MG63 (cell line): ENCODE measurements around the gene OPCML. TPM values are rescaled to one million over a fixed set of nuclear protein-coding genes. Genes with fewer than 3 reads are reported as not detected.

Experiments used
- DNase-seq: peaks from one replicate; pipeline ENCODE4 v3.0.0-alpha.2; 2020
- H3K27me3 ChIP-seq: fragments of 250-450 bp; sonication (Bioruptor Pico); 2 replicates; pipeline ENCODE4 v1.5.1; 2020; ENCODE audit warnings: mild to moderate bottlenecking, moderate library complexity
- H3K36me3 ChIP-seq: fragments of 250-450 bp; sonication (Bioruptor Pico); 2 replicates; pipeline ENCODE4 v1.5.1; 2020; ENCODE audit warnings: mild to moderate bottlenecking, moderate library complexity
- H3K4me3 ChIP-seq: fragments of 250-450 bp; sonication (Bioruptor Pico); 2 replicates; pipeline ENCODE4 v1.5.1; 2020; ENCODE audit warnings: mild to moderate bottlenecking, moderate library complexity
- H3K9me3 ChIP-seq: fragments of 250-450 bp; sonication (Bioruptor Pico); 2 replicates; pipeline ENCODE4 v1.5.1; 2020; ENCODE audit warnings: mild to moderate bottlenecking, moderate library complexity
- total RNA-seq: library from RNA; depleted of rRNA; stranded (reverse); fragments of >200 nt; shearing (Covaris generic); gene quantifications from 2 replicates; pipeline ENCODE4 v1.2.3, GENCODE V29; 2014; ENCODE audit warnings: low replicate concordance

Gene OPCML
- total RNA-seq, 1 experiment from 2014 or later: not detected

GRCh38 chr11:133153031-133153430 lies 379.3 kb downstream of the OPCML start:
- H3K27me3 ChIP-seq: peaks cover 10% of the 10 kb centered on the region
- no peaks in the 10 kb centered on the region for H3K36me3 ChIP-seq
- no peaks in the 10 kb centered on the region for H3K9me3 ChIP-seq
- H3K4me3 ChIP-seq: no peak overlapping the region
- DNase-seq: peak; percentile 6

DNA sequence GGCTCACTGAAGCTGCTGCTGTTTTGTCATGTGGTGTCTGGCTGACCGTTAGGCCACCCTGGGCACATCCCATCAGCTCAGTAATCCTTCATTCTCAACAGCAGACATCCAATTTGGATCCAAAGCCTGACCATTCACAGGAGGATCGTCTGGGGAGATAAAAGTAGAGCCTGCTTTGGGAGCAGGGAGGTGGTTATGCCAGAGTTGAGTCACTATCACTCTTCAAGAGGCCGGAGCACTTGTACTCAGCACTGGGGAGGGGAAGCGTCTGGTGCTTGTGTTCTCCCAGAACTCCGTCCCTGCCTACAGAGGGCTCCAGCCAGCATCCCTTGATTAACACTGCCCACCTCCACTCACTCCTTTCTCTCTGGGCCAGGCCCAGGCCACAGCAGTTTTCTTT lies 382.6 kb downstream of the OPCML start:
- DNase-seq: no peak
- Histone ChIP-seq H3K27me3 (peaks cover 10% of the 10 kb centered on the region), H3K9me3 (no peaks in the 10 kb centered on the region), H3K36me3 (no peaks in the 10 kb centered on the region), H3K4me3 (no peak overlapping the region)

DNA sequence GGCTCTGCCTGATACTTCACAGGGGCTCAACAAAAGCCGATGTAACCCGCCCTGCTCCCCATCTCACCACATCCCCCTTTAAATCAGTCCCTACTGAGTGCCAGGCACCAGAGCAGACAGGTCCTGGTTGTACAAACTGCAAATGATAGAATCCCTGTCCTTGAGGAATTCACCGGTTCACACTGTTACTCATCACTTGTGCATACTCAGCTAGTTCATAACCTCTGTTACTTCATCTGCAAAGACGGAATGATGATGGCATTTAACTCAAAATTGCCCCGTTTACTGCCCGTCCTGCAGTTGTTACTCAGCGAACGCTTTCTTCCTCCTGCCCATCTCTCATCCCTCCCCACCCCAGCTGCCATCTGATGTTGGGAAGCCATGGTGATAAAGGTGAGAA lies 384.7 kb downstream of the OPCML start:
- H3K9me3 ChIP-seq: no peaks in the 10 kb centered on the region
- no peaks in the 10 kb centered on the region for H3K36me3 ChIP-seq
- peaks cover 12% of the 10 kb centered on the region for H3K27me3 ChIP-seq
- H3K4me3 ChIP-seq: no peak overlapping the region
- DNase-seq: no peak

GRCh38 chr11:133146697-133147306 lies 385.5 kb downstream of the OPCML start:
- Histone ChIP-seq H3K9me3 (no peaks in the 10 kb centered on the region), H3K4me3 (no peak overlapping the region), H3K27me3 (peaks cover 5% of the 10 kb centered on the region), H3K36me3 (no peaks in the 10 kb centered on the region)
- no peak for DNase-seq

DNA sequence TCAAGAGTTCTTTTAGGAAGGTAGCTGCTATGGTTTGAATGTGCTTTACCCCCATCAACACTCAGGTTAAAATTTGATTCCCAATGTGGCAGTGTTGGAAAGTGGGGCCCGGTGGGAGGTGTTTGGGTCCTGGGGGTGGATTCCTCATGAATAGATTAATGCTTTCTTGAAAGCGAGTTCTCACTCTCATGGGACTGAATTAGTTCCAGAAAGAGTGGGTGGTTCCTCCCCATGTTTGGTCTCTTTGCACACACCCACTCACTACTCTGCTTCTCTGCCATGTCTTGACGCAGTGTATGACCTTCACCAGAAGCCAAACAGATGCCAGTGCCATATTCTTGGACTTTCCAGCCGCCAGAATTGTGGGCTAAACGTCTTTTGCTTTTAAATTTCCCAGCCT lies 394.4 kb downstream of the OPCML start:
- no peaks in the 10 kb centered on the region for H3K9me3 ChIP-seq
- no peak overlapping the region for H3K4me3 ChIP-seq
- no peak for DNase-seq

GRCh38 chr11:133137270-133137669 lies 395.0 kb downstream of the OPCML start:
- no peak for DNase-seq
- Histone ChIP-seq H3K9me3 (no peaks in the 10 kb centered on the region), H3K4me3 (no peak overlapping the region), H3K27me3 (no peaks in the 10 kb centered on the region), H3K36me3 (no peaks in the 10 kb centered on the region)

More for the DNA sequence above, 394.4 kb downstream of the OPCML start:
- no peaks in the 10 kb centered on the region for H3K27me3 ChIP-seq
- H3K36me3 ChIP-seq: no peaks in the 10 kb centered on the region

- H3K9me3 ChIP-seq: no peaks in the 10 kb centered on the region
- DNase-seq: no peak
- no peak overlapping the region for H3K4me3 ChIP-seq
- 0 out of 2 replicates have a peak, but pooled peaks cover 4% of the 10 kb centered on the region for H3K27me3 ChIP-seq
- H3K36me3 ChIP-seq: no peaks in the 10 kb centered on the region
Measured at GRCh38 chr11:133136376-133136775, 395.9 kb downstream of the OPCML start.

- Histone ChIP-seq H3K36me3 (no peaks in the 10 kb centered on the region), H3K4me3 (no peak overlapping the region), H3K27me3 (0 out of 2 replicates have a peak, but pooled peaks cover 4% of the 10 kb centered on the region), H3K9me3 (no peaks in the 10 kb centered on the region)
- DNase-seq: peak; percentile 33
Measured at GRCh38 chr11:133134314-133135173, 397.8 kb downstream of the OPCML start.

DNA sequence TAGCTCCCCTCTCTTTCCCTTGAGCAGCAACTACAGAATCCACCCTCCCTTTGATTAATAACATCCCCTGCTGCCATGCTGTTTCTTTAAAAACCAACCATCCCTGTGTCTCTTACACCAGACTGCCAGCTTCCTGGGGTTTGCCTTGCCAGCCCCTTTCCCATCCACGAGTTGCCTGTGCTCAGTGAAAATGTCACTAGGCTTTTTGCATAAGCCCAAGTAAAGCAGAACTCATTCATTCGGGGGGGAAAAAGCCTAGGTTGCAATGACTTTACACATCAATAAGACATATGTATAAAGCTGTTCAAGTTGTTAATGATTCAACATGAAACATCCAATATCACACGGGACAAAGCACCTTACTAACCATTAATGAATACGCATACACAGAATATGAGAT lies 398.7 kb downstream of the OPCML start:
- Histone ChIP-seq H3K36me3 (no peaks in the 10 kb centered on the region), H3K9me3 (no peaks in the 10 kb centered on the region), H3K4me3 (no peak overlapping the region), H3K27me3 (0 out of 2 replicates have a peak, but pooled peaks cover 4% of the 10 kb centered on the region)
- no peak for DNase-seq

- Histone ChIP-seq H3K27me3 (0 out of 2 replicates have a peak, but pooled peaks cover 4% of the 10 kb centered on the region), H3K4me3 (no peak overlapping the region), H3K9me3 (no peaks in the 10 kb centered on the region), H3K36me3 (no peaks in the 10 kb centered on the region)
- no peak for DNase-seq
Measured at GRCh38 chr11:133133050-133133449, 399.3 kb downstream of the OPCML start.

- H3K9me3 ChIP-seq: no peaks in the 10 kb centered on the region
- no peak for DNase-seq
- H3K27me3 ChIP-seq: 0 out of 2 replicates have a peak, but pooled peaks cover 4% of the 10 kb centered on the region
- no peak overlapping the region for H3K4me3 ChIP-seq
- no peaks in the 10 kb centered on the region for H3K36me3 ChIP-seq
Measured at GRCh38 chr11:133127741-133128140, 404.6 kb downstream of the OPCML start.

DNA sequence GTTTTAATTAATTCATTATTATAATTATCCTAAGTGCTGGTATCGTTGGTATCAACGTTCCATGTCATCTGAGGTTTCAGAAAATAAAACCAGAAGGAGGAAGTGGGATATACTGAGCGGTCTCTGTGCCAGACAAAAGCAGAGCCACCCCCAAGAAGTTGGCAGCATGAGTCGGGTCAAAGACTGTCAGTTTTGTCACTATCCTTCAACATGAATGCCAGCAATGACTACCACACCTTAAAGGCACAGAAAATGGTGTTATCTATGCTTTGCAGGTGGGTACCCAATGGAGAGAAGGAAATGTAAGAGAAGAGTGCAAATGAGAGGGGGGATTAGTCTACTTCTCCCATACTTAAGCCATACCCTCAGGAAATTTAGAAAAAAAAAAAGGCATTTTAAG lies 408.5 kb downstream of the OPCML start:
- no peak for DNase-seq
- H3K4me3 ChIP-seq: no peak overlapping the region
- 0 out of 2 replicates have a peak, but pooled peaks cover 2% of the 10 kb centered on the region for H3K27me3 ChIP-seq
- H3K36me3 ChIP-seq: no peaks in the 10 kb centered on the region
- no peaks in the 10 kb centered on the region for H3K9me3 ChIP-seq

GRCh38 chr11:133123366-133123765 lies 408.9 kb downstream of the OPCML start:
- Histone ChIP-seq H3K27me3 (0 out of 2 replicates have a peak, but pooled peaks cover 2% of the 10 kb centered on the region), H3K36me3 (no peaks in the 10 kb centered on the region), H3K9me3 (no peaks in the 10 kb centered on the region), H3K4me3 (no peak overlapping the region)
- DNase-seq: no peak

DNA sequence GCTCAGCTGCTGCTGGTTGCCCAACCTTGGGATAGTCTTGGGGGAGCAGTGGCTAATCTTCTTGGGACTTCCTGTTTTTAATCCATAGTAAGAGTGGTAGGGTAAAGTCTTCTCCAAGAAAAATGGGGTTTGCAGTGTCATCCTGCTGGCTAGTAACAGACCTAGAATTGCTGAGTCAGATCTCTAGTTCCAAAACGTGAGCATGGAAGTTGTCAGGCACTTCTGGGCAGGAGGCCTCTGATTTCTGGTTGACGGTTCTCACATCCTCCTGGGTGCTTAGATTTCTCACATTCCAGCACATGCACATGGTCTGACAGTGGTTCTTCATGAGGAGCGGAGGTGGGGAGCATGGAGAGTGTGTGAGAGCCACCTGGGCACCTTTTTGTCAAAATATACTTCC lies 410.0 kb downstream of the OPCML start:
- H3K27me3 ChIP-seq: 0 out of 2 replicates have a peak, but pooled peaks cover 2% of the 10 kb centered on the region
- H3K36me3 ChIP-seq: no peaks in the 10 kb centered on the region
- H3K9me3 ChIP-seq: no peaks in the 10 kb centered on the region
- no peak for DNase-seq
- no peak overlapping the region for H3K4me3 ChIP-seq

- Histone ChIP-seq H3K27me3 (0 out of 2 replicates have a peak, but pooled peaks cover 2% of the 10 kb centered on the region), H3K4me3 (no peak overlapping the region), H3K36me3 (no peaks in the 10 kb centered on the region), H3K9me3 (no peaks in the 10 kb centered on the region)
- no peak for DNase-seq
Measured at GRCh38 chr11:133118563-133119268, 413.6 kb downstream of the OPCML start.

DNA sequence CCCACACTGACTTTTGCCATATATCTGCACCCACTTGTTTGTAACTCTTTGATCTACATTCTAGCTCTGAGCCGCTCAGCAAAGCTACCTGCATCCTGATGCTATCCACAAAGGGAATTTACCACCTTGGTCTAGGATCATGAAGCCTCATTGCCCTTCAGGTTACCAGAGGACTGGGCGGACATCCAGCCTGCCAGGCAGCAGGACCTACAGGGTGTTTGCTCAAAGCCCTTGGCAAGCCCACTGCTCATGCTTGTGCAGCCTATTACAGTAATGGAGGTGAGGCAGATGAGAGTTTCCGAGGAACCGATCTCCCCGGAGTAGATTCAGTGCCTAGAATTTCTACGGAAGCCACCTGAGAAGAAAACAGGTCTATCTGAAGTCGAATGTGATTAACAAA lies 417.2 kb downstream of the OPCML start:
- Histone ChIP-seq H3K4me3 (no peak overlapping the region), H3K9me3 (no peaks in the 10 kb centered on the region), H3K27me3 (no peaks in the 10 kb centered on the region), H3K36me3 (no peaks in the 10 kb centered on the region)
- DNase-seq: no peak

DNA sequence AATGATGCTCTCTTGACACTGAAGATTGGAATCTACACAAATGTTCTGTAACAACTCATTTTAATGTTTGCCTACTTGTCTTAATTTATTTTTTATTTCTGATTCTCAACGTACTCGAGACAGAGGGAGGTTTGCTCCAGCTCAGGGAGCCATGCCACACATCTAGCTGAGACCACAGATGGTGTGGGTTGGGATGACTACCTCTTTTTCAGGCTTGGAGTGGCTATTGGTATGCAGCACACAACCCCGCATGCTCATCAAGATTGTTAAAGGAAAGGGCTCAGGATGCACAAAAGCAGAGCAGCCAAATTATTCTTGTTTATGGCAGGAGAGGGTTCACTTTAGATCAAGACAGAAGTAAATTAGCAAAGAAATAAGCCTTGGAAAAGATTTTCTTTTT lies 424.5 kb downstream of the OPCML start:
- no peak for DNase-seq
- no peak overlapping the region for H3K4me3 ChIP-seq

More for the DNA sequence above, 424.5 kb downstream of the OPCML start:
- H3K27me3 ChIP-seq: no peaks in the 10 kb centered on the region
- no peaks in the 10 kb centered on the region for H3K36me3 ChIP-seq
- H3K9me3 ChIP-seq: no peaks in the 10 kb centered on the region
